ENCODE measurements around the gene RBFOX2. TPM values are rescaled to one million over a fixed set of nuclear protein-coding genes. Genes with fewer than 3 reads are reported as not detected.

RBFOX2 gene
- polyA plus RNA-seq, 1 of the 3 experiments (the other 2 are of a cell fraction) = 115 TPM

DNA sequence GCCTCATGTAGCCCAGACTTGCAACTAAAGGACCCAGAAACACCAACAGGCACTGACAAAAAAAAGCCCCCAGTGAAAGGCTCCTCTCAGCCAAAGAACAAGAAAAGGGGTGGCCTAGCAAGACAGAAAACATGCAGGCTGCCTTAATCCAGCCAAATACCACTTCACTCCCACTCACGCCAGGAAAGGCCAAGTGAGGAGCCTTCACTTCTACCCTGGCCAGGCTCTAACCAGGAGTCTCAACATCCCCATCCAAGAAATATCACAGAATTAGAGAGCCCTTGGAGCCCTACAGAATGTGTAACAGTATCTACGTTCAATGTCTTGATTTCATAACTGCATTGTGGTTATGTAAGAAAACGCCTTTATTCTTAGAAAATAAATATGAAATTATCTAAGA is 162.0 kb downstream of the RBFOX2 start:
- Histone ChIP-seq H3K4me2 (no peak overlapping the region), H3F3A (replicated peaks; ENCODE audit: insufficient read depth) (no peaks in the 10 kb centered on the region), H3K27me3 (ENCODE audit: insufficient read depth) (no peaks in the 10 kb centered on the region), H4K20me1 (ENCODE audit: insufficient read depth) (peaks cover 93% of the 10 kb centered on the region), H3K79me2 (ENCODE audit: insufficient read depth) (peaks cover 89% of the 10 kb centered on the region), H3K9me3 (no peaks in the 10 kb centered on the region), H3K4me3 (ENCODE audit: low read depth in 2 of 2, low read length in 1 of 2) (no peak overlapping the region), H3K9me2 (no peaks in the 10 kb centered on the region), H3K4me1 (ENCODE audit: control insufficient read depth in 1 of 2, insufficient read depth in 2 of 2, low read depth in 1 of 2, low read length in 1 of 2) (peaks cover 19 to 28% of the 10 kb centered on the region in 2 experiments; a peak in 3 of 4 replicates), H3K36me3 (replicated peaks in 1 of 2; ENCODE audit: control insufficient read depth in 1 of 2, insufficient read depth in 2 of 2, low read length in 1 of 2) (peaks cover 0 to 3% of the 10 kb centered on the region in 2 experiments), H3K9ac (no peak overlapping the region), H3K27ac (ENCODE audit: low read depth in 2 of 2, low read length in 1 of 2) (no peak overlapping the region), H2AFZ (ENCODE audit: low read depth) (no peak overlapping the region)
- TF ChIP-seq GATA2 (CRISPR knock-in tag; IDR thresholded peaks at IDR 0.05) (no peak), JUND (IDR thresholded peaks at IDR 0.05) (no peak), GABPA (IDR thresholded peaks at IDR 0.05; ENCODE audit: low read depth) (no peak), RXRA (IDR thresholded peaks at IDR 0.05; ENCODE audit: borderline replicate concordance, low read depth) (no peak), NFIC (IDR thresholded peaks at IDR 0.05; ENCODE audit: borderline replicate concordance) (no peak), RCOR1 (IDR thresholded peaks at IDR 0.05; ENCODE audit: low read length) (no peak), TCF12 (IDR thresholded peaks at IDR 0.05) (no peak), POLR2AphosphoS5 (IDR thresholded peaks at IDR 0.05; ENCODE audit: low read depth, low read length) (no peak), EZH2phosphoT487 (IDR thresholded peaks at IDR 0.05; ENCODE audit: borderline replicate concordance, low read depth) (no peak), SMC3 (IDR thresholded peaks at IDR 0.05; ENCODE audit: low read depth, low read length) (no peak)
- TF ChIP-seq, protein P1, sequence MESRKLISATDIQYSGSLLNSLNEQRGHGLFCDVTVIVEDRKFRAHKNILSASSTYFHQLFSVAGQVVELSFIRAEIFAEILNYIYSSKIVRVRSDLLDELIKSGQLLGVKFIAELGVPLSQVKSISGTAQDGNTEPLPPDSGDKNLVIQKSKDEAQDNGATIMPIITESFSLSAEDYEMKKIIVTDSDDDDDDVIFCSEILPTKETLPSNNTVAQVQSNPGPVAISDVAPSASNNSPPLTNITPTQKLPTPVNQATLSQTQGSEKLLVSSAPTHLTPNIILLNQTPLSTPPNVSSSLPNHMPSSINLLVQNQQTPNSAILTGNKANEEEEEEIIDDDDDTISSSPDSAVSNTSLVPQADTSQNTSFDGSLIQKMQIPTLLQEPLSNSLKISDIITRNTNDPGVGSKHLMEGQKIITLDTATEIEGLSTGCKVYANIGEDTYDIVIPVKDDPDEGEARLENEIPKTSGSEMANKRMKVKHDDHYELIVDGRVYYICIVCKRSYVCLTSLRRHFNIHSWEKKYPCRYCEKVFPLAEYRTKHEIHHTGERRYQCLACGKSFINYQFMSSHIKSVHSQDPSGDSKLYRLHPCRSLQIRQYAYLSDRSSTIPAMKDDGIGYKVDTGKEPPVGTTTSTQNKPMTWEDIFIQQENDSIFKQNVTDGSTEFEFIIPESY (IDR thresholded peaks at IDR 0.05; ENCODE audit: borderline replicate concordance, low read depth) = no peak
- POLR2A ChIA-PET = no interaction called here
- DNase-seq = no peak
- CTCF ChIA-PET = no interaction called here
- WGBS (ENCODE audit: low lambda C conversion rate) = 92% methylated on average over 3 of the region's 3 CpGs

DNA sequence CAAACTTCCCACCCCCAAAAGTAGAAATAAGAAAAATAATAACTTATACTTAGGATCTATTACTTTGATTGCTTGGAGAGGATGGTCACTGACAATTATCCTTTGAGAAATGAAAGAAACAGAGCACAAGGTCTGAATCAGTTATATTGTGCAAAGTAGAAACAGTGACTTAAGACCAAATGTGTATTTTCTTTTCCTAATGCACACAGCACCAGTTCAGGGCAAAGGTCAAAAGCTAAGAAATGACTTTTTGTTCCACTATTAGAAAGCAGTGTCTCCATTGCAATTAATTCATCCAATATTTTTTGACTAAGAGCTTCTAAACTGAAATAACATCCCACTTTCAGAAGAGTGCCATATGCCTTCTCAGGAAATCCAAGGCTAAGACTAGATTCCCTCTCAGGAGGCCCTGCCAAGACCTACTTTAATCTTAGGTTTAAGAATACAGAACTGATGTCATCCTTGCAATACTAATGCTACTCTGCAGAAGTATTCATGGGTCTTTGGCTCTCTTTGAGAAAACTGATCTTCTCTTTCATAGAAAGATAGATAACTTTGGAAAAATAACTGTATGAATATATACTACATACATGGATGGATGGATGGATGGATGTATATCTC is 164.0 kb downstream of the RBFOX2 start:
- CTCF ChIA-PET = no interaction called here
- no peaks in the 10 kb centered on the region for H3K36me3 ChIP-seq (replicated peaks in 1 of 2; ENCODE audit: control insufficient read depth in 1 of 2, insufficient read depth in 2 of 2, low read length in 1 of 2)
- no peaks in the 10 kb centered on the region for H3K9me2 ChIP-seq
- no peak overlapping the region for H3K4me3 ChIP-seq (ENCODE audit: low read depth in 2 of 2, low read length in 1 of 2)
- peaks cover 12 to 28% of the 10 kb centered on the region in 2 experiments; a peak in 3 of 4 replicates for H3K4me1 ChIP-seq (ENCODE audit: control insufficient read depth in 1 of 2, insufficient read depth in 2 of 2, low read depth in 1 of 2, low read length in 1 of 2)
- no peaks in the 10 kb centered on the region for H3K27me3 ChIP-seq (ENCODE audit: insufficient read depth)
- no peak overlapping the region for H2AFZ ChIP-seq (ENCODE audit: low read depth)
- POLR2A ChIA-PET = no interaction called here
- no peak overlapping the region for H3K4me2 ChIP-seq
- peaks cover 94% of the 10 kb centered on the region for H4K20me1 ChIP-seq (ENCODE audit: insufficient read depth)
- H3K79me2 ChIP-seq (ENCODE audit: insufficient read depth) = peaks cover 89% of the 10 kb centered on the region
- H3K27ac ChIP-seq (ENCODE audit: low read depth in 2 of 2, low read length in 1 of 2) = no peak overlapping the region; a peak in 1 of 4 replicates
- H3K9ac ChIP-seq = no peak overlapping the region
- DNase-seq = no peak
- H3F3A ChIP-seq (replicated peaks; ENCODE audit: insufficient read depth) = no peaks in the 10 kb centered on the region
- no peaks in the 10 kb centered on the region for H3K9me3 ChIP-seq
- TF ChIP-seq RXRA (IDR thresholded peaks at IDR 0.05; ENCODE audit: borderline replicate concordance, low read depth) (no peak), FOSL2 (IDR thresholded peaks at IDR 0.05; ENCODE audit: borderline replicate concordance, low read depth) (no peak), EP300 (IDR thresholded peaks at IDR 0.05; ENCODE audit: borderline replicate concordance in 1 of 2, low read depth in 1 of 2, low read length in 1 of 2) (no peak), NFIC (IDR thresholded peaks at IDR 0.05; ENCODE audit: borderline replicate concordance) (no peak), TAF1 (IDR thresholded peaks at IDR 0.05; ENCODE audit: borderline replicate concordance, low read depth, low read length) (no peak), GATA2 (CRISPR knock-in tag; IDR thresholded peaks at IDR 0.05) (no peak), YY1 (IDR thresholded peaks at IDR 0.05; ENCODE audit: low read depth) (no peak), CHD2 (IDR thresholded peaks at IDR 0.05; ENCODE audit: low read length, partially characterized antibody) (no peak)
- TF ChIP-seq, protein P2, sequence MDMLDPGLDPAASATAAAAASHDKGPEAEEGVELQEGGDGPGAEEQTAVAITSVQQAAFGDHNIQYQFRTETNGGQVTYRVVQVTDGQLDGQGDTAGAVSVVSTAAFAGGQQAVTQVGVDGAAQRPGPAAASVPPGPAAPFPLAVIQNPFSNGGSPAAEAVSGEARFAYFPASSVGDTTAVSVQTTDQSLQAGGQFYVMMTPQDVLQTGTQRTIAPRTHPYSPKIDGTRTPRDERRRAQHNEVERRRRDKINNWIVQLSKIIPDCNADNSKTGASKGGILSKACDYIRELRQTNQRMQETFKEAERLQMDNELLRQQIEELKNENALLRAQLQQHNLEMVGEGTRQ (IDR thresholded peaks at IDR 0.05; ENCODE audit: borderline replicate concordance, low read depth, low read length) = no peak
- TF ChIP-seq, protein P3, sequence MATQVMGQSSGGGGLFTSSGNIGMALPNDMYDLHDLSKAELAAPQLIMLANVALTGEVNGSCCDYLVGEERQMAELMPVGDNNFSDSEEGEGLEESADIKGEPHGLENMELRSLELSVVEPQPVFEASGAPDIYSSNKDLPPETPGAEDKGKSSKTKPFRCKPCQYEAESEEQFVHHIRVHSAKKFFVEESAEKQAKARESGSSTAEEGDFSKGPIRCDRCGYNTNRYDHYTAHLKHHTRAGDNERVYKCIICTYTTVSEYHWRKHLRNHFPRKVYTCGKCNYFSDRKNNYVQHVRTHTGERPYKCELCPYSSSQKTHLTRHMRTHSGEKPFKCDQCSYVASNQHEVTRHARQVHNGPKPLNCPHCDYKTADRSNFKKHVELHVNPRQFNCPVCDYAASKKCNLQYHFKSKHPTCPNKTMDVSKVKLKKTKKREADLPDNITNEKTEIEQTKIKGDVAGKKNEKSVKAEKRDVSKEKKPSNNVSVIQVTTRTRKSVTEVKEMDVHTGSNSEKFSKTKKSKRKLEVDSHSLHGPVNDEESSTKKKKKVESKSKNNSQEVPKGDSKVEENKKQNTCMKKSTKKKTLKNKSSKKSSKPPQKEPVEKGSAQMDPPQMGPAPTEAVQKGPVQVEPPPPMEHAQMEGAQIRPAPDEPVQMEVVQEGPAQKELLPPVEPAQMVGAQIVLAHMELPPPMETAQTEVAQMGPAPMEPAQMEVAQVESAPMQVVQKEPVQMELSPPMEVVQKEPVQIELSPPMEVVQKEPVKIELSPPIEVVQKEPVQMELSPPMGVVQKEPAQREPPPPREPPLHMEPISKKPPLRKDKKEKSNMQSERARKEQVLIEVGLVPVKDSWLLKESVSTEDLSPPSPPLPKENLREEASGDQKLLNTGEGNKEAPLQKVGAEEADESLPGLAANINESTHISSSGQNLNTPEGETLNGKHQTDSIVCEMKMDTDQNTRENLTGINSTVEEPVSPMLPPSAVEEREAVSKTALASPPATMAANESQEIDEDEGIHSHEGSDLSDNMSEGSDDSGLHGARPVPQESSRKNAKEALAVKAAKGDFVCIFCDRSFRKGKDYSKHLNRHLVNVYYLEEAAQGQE (IDR thresholded peaks at IDR 0.05; ENCODE audit: low read depth, low read length) = no peak
- TF ChIP-seq, protein P1 (IDR thresholded peaks at IDR 0.05; ENCODE audit: borderline replicate concordance, low read depth) = no peak
